ENCODE data around the gene GOLPH3L. TPM values are rescaled to one million over a fixed set of nuclear protein-coding genes. Genes with fewer than 3 reads are reported as not detected.

GOLPH3L gene
- total RNA-seq, 4 donors from 2014 or later, result 12.4 to 19.5 (median 17.9) TPM

DNA sequence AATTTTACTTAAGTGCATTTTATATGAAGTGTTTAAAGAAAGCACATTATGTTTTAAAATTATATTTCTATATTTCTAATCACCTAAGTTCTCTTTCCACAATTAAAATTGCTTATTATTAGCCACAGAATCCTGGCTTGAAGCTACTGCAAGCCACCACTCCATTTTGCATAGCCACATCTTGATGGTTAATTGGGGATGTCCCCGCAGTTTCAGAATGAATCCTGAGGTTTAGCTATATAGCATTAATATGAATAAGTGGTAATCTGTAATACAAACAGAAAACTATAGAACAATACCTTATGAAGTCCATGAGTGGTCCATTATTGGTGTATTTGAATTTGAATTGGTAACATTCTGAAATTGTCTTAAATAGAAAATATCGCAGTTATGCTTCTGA, 11.6 kb upstream of the GOLPH3L start:
- no peak for ATAC-seq (ENCODE audit: low FRiP score)
- TF ChIP-seq, protein P1, sequence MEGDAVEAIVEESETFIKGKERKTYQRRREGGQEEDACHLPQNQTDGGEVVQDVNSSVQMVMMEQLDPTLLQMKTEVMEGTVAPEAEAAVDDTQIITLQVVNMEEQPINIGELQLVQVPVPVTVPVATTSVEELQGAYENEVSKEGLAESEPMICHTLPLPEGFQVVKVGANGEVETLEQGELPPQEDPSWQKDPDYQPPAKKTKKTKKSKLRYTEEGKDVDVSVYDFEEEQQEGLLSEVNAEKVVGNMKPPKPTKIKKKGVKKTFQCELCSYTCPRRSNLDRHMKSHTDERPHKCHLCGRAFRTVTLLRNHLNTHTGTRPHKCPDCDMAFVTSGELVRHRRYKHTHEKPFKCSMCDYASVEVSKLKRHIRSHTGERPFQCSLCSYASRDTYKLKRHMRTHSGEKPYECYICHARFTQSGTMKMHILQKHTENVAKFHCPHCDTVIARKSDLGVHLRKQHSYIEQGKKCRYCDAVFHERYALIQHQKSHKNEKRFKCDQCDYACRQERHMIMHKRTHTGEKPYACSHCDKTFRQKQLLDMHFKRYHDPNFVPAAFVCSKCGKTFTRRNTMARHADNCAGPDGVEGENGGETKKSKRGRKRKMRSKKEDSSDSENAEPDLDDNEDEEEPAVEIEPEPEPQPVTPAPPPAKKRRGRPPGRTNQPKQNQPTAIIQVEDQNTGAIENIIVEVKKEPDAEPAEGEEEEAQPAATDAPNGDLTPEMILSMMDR (IDR thresholded peaks at IDR 0.05), result no peak
- no peak for DNase-seq (ENCODE audit: low spot score)

DNA sequence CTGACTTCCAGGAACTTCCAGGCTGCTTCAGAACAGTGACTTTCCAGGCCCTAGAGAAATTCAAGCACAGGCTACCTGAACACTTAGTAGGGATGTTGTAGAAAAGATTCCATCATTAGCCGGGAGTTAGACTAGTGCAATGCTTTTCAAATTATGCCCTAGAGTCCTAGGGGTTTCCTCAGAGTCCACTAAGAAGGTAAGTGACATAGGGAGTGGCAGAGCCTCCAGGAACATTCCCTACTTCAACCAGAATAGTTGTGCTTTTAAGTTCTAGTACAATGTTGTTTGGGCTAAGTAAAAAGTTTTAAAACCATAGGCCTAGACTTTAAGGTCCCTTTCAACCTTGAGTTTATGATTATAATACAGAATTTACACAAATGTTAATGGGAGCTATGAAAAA, 9.1 kb upstream of the GOLPH3L start:
- TF ChIP-seq, protein P1 (IDR thresholded peaks at IDR 0.05), result no peak
- no peak for ATAC-seq (ENCODE audit: low FRiP score)
- DNase-seq (ENCODE audit: low spot score), result no peak

DNA sequence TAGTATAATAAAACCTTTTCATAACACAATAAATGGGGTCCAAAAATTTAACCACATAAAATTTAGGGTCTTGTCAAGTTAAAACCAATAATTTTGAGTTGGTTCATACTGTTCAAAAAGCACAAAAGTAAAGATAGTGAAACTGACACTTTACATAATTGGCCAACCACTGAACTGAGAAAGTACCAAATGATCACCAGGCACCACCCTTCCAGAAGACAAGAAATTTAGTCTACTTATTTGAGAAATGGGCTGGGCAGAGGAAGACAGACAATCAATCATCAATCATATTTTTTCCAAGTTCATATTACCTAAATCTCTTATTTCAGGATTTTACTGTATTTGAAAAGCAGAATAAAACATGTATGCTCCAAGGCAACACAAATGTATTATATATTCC, 6.5 kb upstream of the GOLPH3L start:
- TF ChIP-seq, protein P1 (IDR thresholded peaks at IDR 0.05), result no peak
- DNase-seq (ENCODE audit: low spot score) (no peak), ATAC-seq (ENCODE audit: low FRiP score) (no peak)

DNA sequence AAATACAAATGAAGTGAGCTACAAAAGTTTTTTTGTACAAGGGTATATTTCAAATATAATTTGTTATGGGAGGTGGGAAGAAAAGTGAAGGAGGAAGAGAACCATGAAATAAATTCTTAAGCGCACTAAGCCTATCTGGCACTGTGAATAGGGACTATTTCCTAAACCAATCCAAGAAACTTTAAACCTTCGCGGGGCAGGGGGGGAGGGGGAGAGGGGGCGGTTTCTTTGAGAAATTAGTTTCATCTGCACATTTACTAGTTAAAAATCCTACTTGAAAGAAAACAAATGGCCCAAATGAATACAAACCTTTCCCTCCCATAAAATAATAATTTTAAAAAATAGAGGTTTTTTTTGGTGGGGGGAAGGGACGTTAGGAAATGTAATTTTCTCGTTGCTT, 364 bp downstream of the GOLPH3L start:
- TF ChIP-seq, protein P1 (IDR thresholded peaks at IDR 0.05), result no peak

DNA sequence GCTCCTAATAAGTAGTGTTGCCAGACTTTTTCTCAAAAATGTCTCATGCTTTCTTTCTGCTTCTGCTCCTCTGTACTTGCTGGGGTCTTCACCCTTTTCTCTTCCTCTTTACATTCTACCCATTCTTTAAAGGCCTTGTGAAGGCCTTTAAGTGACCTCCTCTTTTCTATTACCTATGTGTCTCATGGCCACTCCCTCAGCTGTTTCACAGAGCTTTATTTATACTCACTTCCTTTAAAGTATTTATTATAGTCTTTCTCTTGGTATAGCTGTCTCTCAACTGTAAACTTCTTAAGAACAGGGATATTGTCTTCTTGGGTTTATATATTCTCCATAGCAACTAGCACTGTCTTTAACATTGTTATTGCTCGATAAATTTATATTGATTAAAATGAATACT, 792 bp downstream of the GOLPH3L start:
- DNase-seq (ENCODE audit: low spot score) (no peak), ATAC-seq (ENCODE audit: low FRiP score) (no peak)
- TF ChIP-seq, protein P1 (IDR thresholded peaks at IDR 0.05), result no peak

More for the DNA sequence above, 364 bp downstream of the GOLPH3L start:
- DNase-seq (ENCODE audit: low spot score) (no peak), ATAC-seq (ENCODE audit: low FRiP score) (no peak)

DNA sequence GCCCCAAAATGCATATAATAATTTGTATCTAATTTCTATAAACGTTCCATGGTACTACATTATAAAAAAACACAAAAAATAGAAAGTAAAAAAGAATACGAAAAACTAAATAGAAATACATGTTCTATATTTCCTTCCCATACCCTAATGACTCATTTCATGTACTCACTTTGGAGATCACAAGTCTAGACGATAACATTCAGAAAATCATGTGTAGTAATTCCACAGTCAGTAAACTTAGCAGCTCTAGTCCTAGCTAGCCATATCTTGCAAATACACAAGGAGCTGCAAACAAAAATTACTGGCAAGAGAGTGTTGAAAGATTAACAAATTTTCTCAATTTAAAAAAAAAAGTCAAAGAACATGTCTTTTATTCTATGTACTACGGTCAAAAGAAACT, 1.4 kb downstream of the GOLPH3L start:
- TF ChIP-seq, protein P1 (IDR thresholded peaks at IDR 0.05), result no peak
- DNase-seq (ENCODE audit: low spot score), result no peak
- ATAC-seq (ENCODE audit: low FRiP score), result no peak

DNA sequence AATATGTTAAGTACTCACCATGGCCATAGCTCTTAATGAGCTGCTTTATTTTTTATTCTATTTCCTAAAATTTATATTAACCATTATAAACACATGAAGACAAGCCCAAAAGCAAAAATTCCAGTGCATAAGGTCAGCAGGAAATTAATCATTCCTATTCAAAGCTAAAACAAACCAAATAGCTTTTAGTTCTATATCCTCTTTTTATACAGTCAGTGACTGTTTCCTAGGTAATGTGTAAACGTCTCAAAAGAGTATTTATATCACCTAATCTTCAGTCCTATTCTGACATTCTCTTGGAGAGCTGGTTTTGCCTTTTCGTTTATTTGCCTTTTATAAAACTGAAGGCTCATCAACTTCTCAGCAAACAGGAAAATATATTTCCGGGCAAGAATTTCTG, 4.2 kb downstream of the GOLPH3L start:
- TF ChIP-seq, protein P1 (IDR thresholded peaks at IDR 0.05), result no peak
- ATAC-seq (ENCODE audit: low FRiP score), result no peak
- no peak for DNase-seq (ENCODE audit: low spot score)

Measured in omental fat pad (tissue), 4 donors.